Hematopoietic multipotent progenitor cell (in vitro differentiated cells): ENCODE measurements around the gene ASB9. TPM values are rescaled to one million over a fixed set of nuclear protein-coding genes. Genes with fewer than 3 reads are reported as not detected.

Experiments used
- DNase-seq, 3 donors: peaks; one replicate each; pipeline ENCODE4 v3.0.0-alpha.2; 2011 to 2015; ENCODE audit warnings: low read depth in 2 of 3, low spot score in 2 of 3
- total RNA-seq: library from RNA; depleted of rRNA; stranded (reverse); fragments of >200 nt; gene quantifications from one replicate; pipeline ENCODE4 v1.2.3, GENCODE V29; 2012

Gene ASB9
- total RNA-seq, 1 donor = 27.2 TPM

- no peak for DNase-seq
These were observed 75.7 kb downstream of the ASB9 start for GRCh38 chrX:15194146-15194545.

Other genes with a start within 250 kb of the ASB9 start
- under 0.01 TPM for gene ASB11, start 45.6 kb upstream of the ASB9 start, total RNA-seq
- 15.6 TPM for gene PIGA, start 65.4 kb upstream of the ASB9 start, total RNA-seq
- gene VEGFD, start 114.3 kb upstream of the ASB9 start, total RNA-seq = not detected
- gene PIR, start 223.2 kb upstream of the ASB9 start, total RNA-seq = 4.3 TPM
- 0.27 TPM for gene BMX, start 230.7 kb upstream of the ASB9 start, total RNA-seq